Activated CD4-positive, alpha-beta T cell treated with anti-CD3 and anti-CD28 coated beads for 48 hours (primary cell): ENCODE data around the gene PPP1R37.

Source experiments
- DNase-seq: peaks from one replicate; pipeline ENCODE4 v3.0.0-alpha.2; 2020

The PPP1R37 gene

DNA sequence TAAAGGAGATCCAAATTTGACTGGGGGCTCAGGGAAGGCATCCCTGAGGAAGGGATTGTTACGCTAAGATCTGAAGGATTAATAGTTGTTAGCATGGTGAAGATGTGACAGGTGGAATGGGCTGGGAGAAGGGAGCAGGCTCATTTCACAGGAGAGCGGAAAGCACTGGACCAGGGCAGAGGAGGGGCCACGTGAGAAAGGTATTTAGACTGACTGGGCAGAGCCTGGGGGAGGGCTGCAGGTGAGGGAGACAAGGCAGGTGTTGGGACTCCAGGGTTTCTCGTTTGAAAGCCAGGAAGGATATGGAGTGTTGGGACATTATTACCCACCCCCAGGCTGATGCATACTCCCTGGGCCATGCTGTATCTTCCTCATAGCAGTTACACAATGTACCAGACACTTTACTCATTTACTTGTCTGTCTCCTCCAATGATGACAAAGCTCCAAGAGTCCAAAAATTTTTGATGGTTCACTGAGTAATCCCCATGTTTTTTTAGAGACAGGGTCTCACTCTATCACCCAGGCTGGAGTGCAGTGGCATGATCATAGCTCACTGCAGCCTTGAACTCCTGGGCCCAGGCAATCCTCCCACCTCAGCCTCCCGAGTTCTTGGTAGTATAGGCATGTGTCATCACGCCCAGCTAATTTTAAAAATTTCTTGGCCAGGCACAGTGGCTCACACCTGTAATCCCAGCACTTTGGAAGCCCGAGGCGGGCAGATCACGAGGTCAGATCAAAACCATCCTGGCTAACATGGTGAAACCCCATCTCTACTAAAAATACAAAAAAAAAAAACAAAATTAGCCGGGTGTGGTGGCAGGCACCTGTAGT, 82.8 kb downstream of the PPP1R37 start:
- DNase-seq: no peak

DNA sequence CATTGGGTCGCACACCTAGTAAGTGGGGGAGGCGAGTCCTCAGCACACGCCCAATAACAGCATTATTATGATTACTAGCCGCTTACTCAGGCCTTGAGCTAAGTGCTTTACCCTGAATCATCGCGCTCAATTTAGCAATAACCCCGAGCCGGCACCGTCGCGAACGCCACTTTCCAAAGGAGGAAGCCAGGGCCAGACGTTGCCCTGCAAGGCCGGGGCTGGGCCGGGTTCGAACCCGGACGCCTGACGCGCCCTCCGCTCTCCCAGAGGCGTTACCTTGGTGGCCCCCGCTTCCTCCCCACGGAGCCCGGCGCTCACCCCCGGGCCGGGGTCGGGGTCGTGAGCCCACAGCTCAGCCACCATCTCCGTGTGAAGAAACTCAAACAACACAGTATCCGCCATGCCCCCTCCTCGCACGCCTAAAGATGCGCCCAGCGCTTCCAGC, 84.9 kb downstream of the PPP1R37 start, which contains the start of gene TRAPPC6A:
TSS of gene TRAPPC6A (minus strand) at position 421 of the 445 bp plus-strand sequence. CDS start at position 402, 19 bp downstream.
- DNase-seq: no peak

DNA sequence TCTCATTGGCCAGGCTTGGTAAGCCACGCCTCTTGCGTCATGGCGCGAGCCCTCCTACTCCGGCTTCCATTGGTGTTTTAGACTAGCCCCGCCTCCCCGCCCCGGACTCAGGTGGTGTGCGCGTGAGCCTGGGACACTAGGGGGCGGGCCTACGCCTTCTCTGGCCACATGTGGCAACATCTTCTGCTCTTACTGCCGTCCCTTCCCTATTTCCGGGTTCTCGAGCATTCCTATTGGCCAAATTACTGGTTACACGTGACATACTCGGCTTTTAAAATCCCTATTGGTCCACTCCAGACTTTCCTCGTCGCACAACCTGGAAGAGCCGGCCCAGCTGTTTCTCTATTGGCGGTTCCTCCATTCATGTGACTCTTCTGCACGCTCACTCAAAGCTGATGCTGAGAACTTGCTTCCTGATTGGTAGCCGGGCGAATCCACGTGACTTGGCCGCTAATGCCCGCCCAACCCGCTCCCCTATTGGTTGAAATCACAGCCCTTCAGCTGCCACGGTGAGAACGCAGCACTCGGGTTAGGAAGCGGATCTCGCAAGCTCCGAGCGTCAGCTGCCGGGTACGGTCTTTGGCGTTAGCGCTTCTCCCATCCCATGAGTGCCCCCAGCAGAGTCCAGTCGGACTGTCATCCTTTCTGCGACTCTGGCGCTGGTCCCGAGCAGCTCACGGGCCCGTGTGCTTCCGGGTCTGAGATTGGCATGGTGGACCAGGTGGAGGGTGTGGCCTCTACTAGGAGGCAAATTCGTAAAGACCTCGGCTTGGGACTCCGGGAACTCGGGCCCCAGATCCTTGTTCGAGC, 85.5 kb downstream of the PPP1R37 start, which contains the start of gene BLOC1S3:
TSS of gene BLOC1S3 (plus strand) at position 523 of the 810 bp plus-strand sequence. CDS start 513 bp downstream, outside the sequence.
- DNase-seq: peak; percentile 100

DNA sequence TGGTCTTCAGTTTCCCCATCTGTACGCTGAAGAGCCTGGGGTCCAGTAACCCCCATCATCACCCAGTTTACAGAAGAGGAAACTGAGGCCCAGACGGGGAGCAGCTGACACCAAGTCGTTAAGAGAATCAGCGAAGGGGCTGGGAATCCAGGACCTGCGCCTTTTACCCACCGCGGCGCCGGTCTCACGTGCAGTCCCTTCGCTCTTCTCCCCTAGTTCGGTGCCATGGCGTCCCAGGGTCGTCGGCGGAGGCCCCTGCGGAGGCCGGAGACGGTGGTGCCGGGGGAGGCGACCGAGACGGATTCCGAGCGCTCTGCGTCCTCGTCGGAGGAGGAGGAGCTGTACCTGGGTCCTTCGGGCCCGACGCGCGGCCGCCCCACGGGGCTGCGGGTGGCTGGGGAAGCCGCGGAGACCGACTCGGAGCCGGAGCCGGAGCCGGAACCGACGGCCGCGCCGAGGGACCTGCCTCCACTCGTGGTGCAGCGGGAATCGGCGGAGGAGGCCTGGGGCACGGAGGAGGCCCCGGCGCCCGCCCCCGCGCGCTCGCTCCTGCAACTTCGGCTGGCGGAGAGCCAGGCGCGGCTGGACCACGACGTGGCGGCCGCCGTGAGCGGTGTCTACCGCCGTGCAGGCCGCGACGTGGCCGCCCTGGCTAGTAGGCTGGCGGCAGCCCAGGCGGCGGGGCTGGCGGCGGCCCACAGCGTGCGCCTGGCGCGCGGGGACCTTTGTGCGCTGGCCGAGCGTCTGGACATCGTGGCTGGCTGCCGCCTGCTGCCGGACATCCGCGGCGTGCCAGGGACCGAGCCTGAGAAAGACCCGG, 86.3 kb downstream of the PPP1R37 start:
- DNase-seq: peak; percentile 60

DNA sequence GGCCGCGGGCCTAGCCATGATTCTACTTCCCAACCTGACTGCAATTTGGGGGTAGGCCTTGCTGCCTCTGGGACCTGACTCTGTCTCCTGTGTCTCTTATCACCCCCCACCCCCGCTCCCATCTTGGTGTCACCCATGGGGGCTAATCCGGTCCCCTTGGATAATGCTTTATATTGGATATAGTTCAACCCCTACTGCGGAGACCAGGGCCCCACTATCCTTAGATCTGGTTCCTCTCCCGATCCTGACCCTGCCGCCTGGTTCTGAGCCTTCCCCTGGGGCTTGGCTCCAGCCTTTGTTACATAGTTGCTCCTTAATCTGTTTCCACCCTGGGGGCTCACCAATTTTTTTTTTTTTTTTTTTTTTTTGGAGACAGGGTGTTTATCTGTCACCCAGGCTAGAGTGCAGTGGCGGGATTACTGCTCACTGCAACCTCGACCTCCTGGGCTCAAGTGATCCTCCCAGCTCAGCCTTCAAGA, 87.0 kb downstream of the PPP1R37 start:
- DNase-seq: no peak

DNA sequence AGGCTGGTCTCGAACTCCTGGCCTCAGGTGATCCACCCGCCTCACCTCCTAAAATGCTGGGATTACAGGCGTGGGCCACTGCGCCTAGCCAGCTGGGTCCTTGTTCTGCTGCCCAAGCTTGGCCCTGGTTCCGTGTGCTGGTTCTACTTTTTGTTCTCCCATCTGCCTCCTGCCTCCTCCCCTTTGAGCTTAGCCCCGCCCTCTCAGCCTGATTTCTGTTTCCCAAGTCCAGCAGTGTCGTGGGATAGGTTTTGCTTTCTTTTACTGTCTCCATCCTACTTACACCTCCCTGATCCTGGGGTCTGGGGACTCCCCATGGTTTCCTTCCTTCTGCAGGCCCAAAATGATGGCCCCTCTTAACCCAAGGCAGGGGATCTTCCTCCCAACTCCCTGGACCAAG, 88.0 kb downstream of the PPP1R37 start:
- DNase-seq: no peak

DNA sequence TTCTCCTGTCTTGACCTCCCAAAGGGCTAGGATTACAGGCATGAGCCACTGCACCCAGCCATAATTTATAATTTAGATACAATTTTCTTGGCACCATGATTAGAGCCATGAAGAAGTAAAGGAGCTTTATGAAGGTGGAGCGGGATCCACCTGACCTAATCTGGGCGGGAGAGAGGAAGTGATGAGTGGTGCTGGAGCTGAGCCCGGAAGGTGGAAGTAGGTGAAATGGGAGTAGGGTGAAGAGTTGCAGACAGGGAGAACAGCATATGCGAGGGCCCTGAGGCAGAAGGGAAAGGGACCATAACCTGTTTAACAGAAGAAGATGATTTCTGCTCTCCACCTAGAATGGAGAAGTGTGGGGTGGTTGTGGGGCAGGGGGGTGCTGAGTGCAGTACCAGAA, 89.8 kb downstream of the PPP1R37 start:
- no peak for DNase-seq

DNA sequence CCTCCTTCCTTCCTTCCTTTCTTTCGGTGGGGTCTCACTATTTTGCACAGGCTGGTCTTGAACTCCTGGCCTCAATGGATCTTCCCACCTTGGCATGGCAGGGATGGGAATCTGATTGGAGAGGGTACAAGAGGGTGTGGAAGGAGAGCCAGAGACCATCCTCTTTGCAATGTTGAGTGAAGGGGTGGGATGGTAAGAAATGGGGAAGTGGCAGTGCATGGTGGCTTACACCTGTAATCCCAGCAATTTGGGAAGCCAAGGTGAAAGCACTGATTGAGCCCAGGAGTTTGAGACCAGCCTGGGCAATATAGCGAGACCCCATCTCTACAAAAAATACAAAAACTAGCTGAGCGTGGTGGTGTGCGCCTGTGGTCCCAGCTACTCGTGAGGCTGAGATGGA, 91.1 kb downstream of the PPP1R37 start:
- DNase-seq: no peak

DNA sequence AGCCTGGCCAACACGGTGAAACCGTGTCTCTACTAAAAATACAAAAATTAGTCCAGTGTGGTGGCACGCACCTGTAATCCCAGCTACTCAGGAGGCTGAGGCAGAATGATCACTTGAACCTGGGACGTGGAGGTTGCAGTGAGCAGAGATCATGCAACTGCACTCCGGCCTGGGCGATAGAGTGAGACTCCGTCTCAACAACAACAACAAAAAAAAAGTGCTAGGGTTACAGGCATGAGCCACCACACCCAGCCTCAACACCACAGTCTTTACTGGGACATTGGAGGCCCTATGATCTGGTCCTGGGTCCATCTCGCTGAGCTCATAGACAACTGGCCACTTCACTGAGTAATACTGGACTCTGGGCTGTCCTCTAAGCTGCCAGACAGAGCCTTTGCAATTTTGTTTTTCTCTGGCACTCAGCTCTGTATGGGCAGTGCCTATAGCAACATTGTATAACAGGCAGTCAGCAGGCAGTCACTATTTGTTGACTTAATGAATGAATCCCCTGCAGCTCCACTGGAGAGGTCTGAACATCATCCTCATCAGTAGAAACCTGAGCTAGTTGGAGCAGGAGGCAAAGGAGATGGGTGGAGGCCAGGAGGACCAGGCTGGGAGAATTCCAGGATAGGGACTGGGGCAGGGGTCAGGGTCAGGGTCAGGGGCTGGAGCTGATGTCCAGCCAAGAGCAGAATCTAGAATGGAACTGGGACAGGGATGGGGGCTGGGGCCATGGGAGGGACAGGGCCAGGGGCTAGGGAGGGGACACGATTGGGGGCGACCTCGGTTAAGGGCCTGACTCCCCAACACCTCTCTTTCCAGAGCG, 93.7 kb downstream of the PPP1R37 start:
- DNase-seq: no peak

DNA sequence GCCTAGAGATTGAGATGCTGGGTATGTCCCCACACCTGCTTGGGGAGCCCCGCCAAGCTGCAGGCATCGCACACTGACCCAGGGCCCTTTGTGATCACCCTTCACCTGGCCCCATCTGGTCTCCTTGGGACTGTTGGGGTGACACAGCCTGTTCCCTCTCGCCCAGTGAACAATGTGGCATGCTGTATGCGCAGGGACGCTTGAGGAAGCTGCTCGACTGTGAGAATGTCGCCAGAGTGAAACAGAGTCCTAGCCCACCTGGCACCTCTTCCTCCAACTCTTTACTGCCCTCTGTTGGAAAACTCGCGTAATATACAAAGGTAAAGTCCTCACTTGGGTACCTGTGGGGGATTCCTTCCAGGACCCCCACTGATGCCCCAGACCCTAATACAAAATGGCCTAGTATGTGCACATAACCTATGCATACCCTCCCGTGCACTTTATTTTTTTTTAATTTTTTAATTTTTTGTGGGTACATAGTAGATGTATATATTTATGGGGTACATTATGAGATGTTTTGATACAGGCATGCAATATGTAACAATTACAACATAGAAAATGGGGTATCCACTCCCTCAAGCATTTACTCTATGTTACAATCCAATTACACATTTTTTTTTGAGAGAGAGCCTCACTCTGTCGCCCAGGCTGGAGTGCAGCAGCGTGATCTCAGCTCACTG, 94.6 kb downstream of the PPP1R37 start:
- DNase-seq: peak; percentile 30

DNA sequence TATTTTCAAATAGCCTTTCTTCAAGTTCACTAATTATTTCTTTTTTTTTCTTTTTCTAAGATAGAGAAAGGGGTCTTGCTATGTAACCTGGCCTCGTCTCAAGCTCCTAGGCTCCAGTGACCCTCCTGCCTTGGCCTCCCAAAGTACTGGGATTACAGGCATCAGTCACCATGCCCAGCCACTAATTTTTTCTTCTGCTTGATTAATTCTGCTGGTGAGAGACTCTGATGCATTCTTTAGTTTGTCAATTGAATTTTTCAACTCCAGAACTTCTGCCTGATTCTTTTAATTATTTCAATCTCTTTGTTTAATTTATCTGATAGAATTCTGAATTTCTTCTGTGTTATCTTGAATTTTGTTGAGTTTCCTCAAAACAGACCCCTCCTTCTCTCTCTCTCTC, 97.0 kb downstream of the PPP1R37 start:
- DNase-seq: no peak

DNA sequence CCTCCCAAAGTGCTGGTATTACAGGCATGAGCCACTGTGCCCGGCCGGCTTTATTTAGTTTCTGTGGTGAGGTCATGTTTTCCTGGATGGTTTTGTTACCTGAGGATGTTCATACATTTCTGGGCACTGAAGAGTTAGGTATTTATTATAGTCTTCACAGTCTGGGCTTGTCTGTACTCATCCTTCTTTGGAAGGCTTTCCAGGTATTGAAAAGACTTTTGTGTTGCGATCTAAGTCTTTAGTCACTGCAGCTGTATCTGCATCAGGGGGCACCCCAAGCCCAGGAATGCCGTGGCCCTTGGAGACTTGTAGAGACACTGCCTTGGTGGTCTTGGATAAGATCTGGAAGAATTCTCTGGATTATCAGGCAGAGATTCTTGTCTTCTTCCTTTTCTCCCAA, 98.4 kb downstream of the PPP1R37 start:
- no peak for DNase-seq

DNA sequence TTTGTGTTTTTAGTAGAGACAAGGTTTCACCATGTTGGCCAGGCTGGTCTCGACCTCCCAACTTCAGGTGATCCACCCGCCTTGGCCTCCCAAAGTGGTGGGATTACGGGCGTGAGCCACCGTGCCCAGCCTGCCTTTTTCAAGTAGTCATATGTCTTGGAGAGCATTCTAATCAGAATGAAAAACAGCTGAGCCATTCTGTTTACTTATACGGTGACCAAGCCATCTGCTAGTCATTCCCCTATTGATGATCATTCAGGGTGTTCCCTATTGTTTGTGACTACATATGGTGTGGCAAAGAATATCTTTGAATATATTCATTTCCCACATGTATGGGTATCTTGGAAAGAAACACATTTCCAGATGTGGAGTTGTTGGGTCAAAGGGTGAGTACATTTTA, 102.8 kb downstream of the PPP1R37 start:
- DNase-seq: no peak
